Amniotic epithelial cell (primary cell): ENCODE data around the gene CAPN12.

Experiments used
- DNase-seq: peaks from one replicate; pipeline ENCODE4 v3.0.0-alpha.2; 2010; ENCODE audit warnings: low read depth

The CAPN12 gene

GRCh38 chr19:38737921-38738737 is 6.1 kb downstream of the CAPN12 start:
- DNase-seq = no peak

DNA sequence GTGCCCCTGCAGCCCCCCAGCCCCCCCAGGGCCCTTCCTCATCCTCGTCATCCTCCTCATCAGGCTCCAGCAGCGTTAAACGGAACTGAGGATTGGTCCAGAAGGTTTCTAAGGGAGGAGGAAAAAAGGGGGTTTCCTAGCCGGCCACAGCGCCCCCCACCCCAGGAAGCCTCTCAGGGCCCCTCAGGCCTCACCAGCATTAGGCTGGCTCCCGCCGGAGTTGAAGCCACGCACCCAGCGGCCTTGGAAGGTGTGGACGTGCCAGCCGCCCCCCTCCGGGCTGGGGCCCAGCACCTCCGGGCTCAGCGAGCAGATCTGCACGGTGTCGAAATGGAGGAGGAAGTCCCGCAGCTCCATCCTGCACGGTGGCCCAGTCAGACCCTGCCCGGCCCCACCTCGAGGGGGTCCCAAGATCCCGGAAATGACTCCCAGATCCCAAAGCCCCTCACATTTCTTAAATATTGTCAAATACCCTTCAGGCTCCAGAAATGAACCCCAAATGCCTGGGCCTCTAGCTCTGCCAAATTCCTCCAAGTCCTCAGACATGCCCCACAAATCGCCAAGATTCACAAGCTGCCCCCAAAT is 6.9 kb downstream of the CAPN12 start:
- DNase-seq = no peak

GRCh38 chr19:38736413-38737280 is 7.6 kb downstream of the CAPN12 start:
- peak; percentile 35 for DNase-seq

- no peak for DNase-seq
These were observed 8.2 kb downstream of the CAPN12 start for GRCh38 chr19:38736036-38736412.

GRCh38 chr19:38735257-38735686 is 9.0 kb downstream of the CAPN12 start:
- no peak for DNase-seq

DNA sequence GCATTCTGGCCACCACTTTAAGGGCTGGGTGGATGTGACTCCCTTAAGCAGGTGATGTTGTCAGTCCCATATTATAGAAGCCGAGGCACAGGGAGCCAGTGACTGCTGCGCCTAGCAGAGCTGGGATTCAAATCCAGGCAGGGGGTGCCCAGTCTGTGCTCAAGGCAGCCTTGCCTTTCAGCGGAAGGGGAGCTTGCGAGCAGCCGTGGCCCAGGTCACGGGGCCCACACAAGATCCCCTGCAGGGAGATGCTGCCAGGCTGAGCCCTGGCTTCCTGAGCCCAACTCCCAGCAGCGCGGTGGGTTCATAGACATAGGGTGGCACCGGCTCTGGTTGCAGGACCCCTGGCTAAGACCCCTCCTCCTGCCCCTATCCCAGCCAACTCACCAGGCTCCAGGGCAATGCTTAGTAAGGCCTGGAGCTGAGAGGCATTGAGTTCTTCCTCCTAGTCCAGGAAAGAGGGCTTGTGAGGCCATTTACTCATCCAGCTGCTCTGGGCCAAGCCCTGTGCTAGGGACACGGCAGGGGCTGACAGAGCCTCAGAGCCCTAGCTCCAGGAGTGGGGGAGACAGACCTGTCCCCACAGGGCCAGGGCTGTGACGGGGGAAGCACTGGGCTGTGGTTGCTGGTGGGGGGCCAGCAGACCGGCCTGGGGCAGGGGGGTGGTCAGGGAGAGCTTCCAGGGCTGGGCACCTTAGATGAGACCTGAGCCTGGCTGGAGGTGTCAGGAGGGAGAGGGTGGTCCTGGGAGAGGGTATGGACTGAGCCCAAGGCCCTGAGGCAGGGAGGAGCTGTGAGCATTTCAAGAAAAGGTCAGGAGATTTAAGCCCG is 9.6 kb downstream of the CAPN12 start:
- DNase-seq = no peak

GRCh38 chr19:38734176-38734425 is 10.2 kb downstream of the CAPN12 start:
- DNase-seq = no peak

- DNase-seq = no peak
These were observed 10.6 kb downstream of the CAPN12 start for GRCh38 chr19:38733493-38734175.

GRCh38 chr19:38733241-38733492 is 11.1 kb downstream of the CAPN12 start:
- no peak for DNase-seq

- no peak for DNase-seq
These were observed 12.5 kb downstream of the CAPN12 start for GRCh38 chr19:38731654-38732301.

GRCh38 chr19:38730731-38731589 is 13.3 kb downstream of the CAPN12 start:
- DNase-seq = no peak

DNA sequence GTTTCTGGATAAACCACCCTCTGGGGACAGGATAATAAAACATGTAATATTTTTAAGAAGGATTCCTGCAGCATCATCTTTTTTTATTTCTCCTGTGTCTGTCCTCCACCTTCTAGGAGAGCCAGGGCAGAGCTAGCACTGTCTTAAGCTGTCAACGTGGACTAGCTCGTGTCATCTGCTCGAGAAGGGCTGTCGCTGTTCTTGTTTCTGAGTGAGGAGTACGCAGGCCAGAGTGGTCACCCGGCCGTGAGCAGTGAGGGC is 13.9 kb downstream of the CAPN12 start:
- DNase-seq = no peak

GRCh38 chr19:38729653-38730469 is 14.4 kb downstream of the CAPN12 start:
- DNase-seq = peak; percentile 38

DNA sequence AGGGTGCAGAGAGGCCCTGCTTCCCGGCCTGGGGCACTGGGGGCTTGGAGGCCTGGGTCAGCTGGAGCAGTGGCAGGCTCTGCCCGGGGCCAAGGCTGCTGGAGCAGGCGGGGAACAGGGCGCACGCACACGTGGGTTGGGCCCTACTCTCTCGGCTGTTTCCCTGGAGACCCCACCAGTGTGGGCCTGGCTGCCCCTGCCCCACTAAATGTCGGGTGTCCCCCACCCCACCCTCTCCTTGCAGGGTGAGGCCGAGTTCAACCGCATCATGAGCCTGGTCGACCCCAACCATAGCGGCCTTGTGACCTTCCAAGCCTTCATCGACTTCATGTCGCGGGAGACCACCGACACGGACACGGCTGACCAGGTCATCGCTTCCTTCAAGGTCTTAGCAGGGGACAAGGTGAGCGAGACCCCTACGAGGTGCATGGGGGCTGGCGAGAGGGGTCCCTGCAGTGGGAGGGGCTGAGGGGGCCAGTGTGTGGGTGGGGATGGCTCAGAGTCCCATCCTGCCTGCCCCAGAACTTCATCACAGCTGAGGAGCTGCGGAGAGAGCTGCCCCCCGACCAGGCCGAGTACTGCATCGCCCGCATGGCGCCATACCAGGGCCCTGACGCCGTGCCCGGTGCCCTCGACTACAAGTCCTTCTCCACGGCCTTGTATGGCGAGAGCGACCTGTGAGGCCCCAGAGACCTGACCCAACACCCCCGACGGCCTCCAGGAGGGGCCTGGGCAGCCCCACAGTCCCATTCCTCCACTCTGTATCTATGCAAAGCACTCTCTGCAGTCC is 15.3 kb downstream of the CAPN12 start:
- no peak for DNase-seq

DNA sequence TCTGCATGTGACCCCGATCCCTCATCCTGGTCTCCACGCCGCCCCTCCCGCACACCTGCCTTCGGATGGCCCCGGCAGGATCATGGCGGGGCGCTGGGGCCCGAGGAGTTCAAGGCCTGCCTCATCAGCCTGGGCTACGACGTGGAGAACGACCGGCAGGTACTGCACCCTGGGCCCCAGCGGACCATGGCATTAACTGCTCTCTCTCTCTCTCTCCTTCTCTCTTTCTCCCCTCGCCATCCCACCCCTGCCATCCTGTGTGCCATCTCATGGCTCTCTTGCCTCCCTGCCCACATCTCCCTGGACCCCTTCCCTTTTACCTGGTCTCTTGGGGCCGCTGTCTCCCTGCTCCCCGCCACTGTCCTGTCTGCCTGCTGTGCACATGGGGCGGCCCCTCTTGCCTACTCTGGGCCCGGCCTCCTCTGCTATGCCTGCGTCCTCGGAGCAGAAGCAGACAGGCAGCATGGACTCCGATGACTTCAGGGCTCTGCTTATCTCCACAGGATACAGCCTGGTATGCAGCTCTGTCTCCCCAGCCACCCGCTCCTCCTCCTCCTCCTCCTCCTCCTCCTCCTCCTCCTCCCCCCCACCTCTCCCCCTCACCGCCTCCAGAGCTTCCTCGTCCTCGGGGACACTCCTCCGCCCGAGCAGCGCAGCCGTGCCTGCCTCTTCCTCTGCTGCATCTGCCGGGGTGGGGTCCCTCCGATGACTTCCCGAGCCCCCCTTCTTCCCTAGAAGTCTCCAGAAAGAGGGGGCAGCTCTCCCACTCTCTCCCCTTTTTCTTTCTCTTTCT is 16.2 kb downstream of the CAPN12 start:
- peak; percentile 95 for DNase-seq

GRCh38 chr19:38727306-38727867 is 16.9 kb downstream of the CAPN12 start:
- no peak for DNase-seq

GRCh38 chr19:38726761-38727301 is 17.4 kb downstream of the CAPN12 start:
- DNase-seq = no peak

DNA sequence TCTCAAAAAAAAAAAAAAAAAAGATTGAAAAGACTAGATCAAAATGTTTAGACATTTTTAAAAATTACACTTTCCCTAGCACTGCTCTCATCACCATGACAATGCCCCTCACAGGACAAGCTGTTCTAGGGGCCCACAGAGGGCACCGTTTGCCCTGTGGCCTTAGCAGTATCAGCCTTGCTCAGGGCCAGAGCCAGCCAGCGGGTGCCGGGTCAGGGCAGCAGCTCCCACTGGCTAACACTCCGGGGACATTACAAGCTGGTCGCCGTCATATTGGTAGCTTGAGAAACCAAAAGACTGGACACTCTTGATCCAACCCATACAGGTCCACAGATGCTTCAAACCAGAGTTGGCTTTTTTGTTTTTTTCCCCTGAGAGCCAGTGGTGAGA is 18.0 kb downstream of the CAPN12 start:
- DNase-seq = no peak
